Ovary (tissue), 3 donors: ENCODE data around the gene ARSG.

Source experiments
- EP300 ChIP-seq: sonication (generic); formaldehyde crosslinking; IDR thresholded peaks from one replicate; pipeline ENCODE4 v1.6.1; 2017; ENCODE audit warnings: antibody characterized with exemption
- TF ChIP-seq, protein P1 (sequence below), 3 donors: fragments of 450-650 bp in 2 of 3; fragments of 200-600 bp in 1 of 3; IDR thresholded peaks; one replicate each; pipeline versions ENCODE4 v1.5.1 to v1.8.0; 2016 to 2022; ENCODE audit warnings: antibody characterized with exemption in 3 of 3, mild to moderate bottlenecking in 1 of 3
- donor health status: DM: no; HTN: no; CAD: no.

DNA sequence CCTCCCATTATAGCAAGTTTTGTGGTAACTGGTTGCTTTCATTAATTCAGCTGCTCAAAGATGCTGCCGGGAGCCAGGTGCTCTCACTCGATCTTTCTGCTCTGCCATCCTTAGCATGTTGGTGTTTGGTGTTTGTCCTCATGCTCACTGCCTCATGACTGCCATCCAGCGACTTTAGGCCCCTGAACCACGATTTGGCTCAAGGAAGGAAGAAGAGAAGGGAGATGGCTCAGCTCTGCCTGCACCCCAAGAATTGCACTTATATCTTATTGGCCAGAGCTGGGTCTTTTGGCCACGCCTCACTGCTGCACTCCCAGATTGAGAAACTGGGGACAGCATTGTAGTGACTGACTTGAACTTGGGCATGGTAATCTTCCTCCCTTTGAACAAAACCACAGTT, 52.7 kb downstream of the ARSG start:
- TF ChIP-seq EP300, result no peak
- TF ChIP-seq, protein P1, sequence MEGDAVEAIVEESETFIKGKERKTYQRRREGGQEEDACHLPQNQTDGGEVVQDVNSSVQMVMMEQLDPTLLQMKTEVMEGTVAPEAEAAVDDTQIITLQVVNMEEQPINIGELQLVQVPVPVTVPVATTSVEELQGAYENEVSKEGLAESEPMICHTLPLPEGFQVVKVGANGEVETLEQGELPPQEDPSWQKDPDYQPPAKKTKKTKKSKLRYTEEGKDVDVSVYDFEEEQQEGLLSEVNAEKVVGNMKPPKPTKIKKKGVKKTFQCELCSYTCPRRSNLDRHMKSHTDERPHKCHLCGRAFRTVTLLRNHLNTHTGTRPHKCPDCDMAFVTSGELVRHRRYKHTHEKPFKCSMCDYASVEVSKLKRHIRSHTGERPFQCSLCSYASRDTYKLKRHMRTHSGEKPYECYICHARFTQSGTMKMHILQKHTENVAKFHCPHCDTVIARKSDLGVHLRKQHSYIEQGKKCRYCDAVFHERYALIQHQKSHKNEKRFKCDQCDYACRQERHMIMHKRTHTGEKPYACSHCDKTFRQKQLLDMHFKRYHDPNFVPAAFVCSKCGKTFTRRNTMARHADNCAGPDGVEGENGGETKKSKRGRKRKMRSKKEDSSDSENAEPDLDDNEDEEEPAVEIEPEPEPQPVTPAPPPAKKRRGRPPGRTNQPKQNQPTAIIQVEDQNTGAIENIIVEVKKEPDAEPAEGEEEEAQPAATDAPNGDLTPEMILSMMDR (IDR thresholded peaks at IDR 0.05), result no peak
